CD4-positive, alpha-beta T cell treated with Interleukin-6 for 4 hours (primary cell): Measurements from ENCODE around the gene DTNBP1.

Experiments
- DNase-seq: peaks from one replicate; pipeline ENCODE4 v3.0.0-alpha.2; 2020; ENCODE audit warnings: mixed read lengths

Gene DTNBP1

DNA sequence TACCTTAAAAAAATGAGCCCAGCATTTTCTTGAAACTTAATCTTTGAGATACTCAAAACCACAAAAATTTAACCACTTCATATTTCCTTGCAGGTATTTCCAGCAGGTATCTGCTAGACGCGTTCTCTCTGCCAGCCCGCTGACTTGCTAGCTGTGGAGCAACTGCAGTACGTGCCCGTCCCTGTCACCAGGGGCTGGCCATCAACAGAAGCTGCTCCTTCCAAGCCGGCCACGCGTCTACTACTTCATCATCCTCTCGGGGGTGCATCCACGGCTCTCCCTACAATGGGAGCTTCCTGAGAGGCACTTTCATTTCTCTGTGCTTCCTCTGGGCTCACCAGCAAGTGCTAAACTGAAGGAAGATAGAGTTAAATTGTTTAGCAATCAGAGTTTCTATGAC, 132.4 kb downstream of the DTNBP1 start:
- no peak for DNase-seq

DNA sequence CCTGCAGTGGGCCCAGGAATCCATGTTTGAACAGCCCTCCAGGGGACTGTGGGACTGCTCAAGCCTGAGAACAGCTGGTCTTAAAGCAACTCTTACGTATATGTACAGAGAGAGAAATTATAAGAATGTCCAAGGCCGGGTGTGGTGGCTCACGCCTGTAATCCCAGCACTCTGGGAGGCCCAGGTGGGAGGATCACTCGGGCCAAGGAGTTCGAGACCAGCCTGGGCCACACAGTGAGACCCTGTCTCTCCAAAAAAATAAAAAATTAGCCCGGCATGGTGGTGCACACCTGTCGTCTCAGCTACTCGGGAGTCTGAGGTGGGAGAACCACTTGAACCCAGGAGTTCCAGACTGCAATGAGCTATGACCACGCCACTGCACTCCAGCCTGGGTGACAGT, 134.0 kb downstream of the DTNBP1 start:
- no peak for DNase-seq

DNA sequence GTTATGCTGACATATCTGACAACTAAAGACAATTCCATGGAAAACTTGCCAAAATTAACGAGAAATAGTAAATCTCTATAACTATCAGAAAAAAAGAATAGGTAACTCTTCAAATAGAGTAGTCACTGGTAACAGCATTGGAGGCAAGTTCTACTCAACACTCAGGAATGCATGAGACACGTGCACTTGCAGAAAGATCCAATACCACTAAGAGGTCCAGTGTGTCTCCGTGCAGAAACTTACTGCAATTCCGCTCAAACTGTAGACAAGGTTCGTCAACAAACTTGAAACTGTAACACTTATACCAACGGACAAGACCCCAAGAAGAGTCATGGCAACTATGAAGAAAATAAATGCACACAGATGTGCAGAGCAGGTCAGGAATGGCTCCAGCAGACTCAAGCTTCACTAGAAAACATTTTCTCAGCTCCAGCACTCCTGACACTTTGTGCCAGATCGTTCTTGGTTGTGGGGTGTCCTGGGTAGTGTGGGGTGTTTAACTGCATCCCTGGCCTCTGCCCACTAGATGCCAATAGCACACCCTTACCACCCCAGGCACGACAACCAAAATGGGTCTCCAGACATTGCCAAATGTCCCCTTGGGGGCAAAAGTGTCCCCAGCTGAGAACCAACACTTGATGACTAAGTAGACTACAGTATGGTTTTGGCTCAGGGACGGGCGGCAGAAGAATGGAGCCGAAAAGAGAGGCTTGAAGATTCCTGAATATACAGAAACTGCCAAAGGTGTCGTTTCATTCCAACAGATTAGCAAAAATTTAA, 134.8 kb downstream of the DTNBP1 start:
- DNase-seq, result no peak

DNA sequence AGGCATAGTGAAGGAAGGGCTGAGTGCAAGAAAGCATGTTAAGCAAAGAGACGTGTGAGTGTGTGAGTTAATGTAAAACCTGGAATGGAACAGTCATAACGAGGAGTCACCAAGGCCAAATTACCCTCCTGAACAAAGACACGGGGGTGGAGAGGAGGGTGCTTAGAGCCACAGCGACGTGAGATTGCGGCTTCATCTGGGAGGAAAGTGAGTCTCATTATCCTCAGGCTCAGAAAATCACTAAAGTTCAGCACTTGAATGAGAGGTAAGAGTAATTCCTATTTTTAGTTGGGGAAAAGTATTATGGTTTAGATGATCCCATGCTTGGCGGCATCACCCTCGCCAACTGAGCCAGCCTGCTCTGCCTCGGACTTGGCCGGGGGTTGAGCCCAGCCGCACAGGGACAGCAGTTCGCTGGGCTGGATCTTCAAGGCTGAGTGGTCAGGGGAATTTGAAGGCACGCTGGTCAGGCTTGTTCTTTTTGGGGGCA, 136.6 kb downstream of the DTNBP1 start:
- DNase-seq, result no peak

DNA sequence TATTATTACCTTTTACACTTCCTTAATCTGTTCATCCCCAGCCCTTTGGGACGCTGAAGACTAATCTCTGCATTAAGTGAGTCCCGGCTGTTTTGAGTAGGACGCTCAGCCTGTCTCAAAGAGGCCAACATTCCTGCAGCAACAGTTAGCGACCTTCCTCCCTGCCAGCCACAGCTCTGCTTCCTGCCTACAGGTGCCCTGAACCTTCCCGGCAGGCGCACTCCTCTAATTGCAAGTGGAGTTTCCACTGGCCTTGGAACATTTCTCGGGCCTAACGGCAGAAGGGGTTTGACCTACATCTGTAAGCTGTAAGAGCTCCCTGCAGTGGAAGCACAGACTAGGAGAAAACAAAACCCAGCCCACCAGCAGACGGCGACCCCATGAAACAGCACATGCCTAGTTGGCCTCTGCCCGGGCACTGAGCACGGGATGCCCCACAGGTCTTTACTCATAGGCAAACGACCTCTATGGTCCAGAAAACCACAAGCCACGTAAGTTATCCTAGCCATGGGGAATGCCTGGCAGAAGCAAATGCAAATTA, 137.9 kb downstream of the DTNBP1 start:
- DNase-seq, result no peak

DNA sequence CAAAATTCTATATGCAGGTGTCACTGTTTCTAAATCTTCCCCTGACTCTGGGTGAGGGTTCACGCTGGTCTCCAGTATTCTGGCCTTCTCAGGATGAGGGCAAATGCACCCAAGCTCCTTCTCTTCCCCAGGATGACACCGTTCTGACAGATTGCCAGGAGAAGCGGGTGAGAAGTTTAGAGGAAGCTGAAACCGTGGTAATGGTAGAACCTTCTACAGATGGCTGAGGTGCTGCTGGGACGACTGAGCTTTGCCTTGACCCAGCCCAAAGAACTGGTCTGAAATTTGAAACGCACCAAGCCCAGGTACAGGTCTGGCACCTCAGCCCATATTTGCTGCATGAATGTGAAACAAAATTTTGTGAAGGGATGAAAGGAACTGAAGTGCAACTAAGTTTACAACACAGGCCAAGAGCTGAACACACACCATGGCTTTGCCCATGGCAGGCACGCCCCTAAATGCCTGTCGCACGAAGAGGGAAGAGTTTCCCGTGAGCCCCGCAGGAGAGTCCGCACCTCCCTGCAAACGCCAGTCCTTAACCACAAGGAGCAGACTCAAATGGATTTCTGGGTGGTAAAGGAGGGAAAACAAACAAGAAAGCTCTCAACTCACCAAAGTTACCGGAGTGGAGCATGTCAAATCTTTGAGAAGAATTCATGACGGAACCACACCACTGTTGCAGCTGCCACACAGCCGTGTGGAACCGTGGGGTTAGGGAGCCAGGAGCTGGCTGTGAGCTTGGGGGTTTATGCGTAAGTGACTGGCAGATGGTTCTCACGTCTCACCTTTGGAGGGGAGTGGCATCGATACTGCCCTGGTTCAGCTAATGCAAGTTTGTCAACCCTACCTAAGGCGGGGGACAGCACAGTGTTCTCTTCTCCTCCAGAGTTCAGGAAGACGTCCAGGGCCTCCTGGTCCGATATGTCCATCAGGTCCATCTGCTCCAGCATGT, 138.9 kb downstream of the DTNBP1 start:
- DNase-seq, result no peak

DNA sequence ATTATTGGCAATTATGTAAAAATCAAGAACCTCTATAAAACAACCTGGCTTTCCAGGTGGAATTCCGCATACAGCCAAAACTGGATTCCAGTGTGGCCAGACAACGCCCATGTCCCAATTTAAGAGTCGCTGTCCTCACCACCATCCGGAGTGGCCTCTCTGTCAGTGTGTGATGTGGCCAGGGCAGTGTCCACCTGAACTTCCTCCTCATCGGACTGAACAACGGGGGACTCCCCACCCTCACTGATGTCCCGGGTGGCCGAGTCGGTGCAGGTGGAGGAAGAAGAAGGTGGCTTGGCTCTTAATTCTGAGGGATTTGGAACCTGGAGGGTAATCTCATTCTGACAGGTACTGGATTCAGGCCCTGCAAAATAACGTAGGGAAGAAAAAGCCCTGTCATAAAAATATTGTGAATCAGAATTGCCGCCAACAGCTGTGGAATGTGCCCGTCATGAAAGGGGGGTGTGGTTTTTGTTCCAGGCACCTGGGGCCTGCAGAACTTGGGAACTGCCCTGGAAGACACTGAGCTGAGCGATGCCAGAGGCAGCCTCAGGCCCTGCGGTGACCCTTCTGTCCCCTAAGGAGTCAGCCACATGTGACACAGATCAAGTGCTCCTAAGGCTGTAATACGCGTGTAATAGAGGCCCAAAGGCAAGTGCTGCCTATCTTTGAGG, 139.8 kb downstream of the DTNBP1 start:
- no peak for DNase-seq

DNA sequence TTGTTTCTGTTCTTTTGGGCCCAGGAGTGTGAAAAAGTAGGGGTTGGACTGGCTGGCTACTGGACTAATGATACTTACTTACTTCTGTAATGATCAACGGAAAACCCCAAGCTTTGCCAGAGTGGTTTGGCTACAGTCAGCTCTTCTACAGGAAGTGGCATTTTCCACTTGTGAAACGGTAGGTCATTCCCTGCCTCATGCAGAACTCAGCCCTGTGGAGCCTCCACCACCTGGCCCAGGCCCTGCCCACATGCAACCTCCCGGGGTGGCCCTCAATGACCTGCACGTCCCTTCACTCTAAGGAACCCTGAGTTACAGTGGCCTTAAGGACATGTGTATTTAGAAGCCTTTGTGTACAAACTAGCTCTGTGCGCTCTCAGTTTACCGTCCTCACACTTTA, 140.4 kb downstream of the DTNBP1 start:
- no peak for DNase-seq

DNA sequence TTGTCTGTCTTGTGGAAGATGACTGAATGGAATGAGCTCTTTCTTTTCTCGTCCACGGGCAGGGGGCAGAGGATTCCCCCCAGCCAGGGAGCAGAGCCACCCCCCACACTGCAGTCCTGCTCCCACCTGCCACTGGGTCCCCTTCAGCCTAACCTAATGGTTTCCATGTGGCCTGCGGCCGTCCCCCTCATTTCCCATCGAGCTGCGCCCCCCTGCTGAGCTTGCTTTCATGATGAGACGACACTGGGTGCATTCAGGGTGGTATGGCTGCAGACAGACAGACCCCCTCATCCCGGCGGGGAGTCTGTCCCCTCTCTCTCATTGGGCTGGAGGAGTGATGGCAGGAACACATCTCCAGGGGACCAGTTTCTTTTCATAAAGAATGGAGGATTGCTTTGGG, 140.8 kb downstream of the DTNBP1 start:
- DNase-seq, result no peak

DNA sequence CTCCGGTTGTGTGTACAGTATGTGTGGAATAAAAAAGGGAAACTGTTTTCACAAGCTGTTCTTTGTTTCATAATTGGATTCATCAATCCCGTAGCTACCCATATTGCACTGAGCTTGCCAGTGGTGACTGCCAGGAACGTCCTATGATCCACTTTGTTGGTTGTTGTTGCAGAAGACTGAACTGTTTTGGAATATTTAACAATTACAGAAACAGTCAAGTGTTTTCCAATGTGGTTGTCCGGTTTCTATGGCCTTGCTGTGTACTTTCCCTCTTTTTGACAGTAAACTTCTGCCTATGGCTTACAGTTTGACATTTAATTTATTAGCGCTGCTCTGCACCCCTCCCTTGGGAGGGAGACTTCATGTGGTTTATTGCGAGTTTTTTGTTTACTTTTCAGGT, 141.2 kb downstream of the DTNBP1 start:
- DNase-seq, result no peak

DNA sequence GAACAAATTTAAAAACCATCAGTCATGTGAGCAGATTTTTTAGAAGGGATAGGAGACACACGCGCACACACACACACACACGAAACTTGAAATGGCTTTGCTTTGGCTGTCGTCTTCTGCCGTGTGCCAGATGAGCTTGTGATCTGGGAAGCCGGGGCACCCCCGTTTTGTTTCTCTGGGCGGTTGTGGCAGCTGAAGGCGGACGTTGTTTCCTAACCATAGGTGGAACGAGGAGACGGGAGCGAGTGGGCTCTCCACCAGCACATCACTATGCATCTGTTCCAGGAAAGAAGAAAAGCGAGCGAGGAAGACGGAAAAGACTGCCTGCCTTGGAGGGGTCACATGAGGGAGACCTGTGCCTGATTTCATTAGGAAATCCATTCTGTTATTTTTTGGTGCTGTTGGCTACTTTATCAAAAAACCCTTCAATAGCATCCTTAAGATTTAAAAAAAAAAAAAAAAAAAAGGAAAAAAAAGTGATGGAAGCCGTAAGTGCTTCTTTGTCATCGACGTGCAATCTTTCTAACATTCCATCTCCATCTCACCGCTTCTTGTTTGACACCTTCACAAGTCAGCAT, 142.1 kb downstream of the DTNBP1 start:
- DNase-seq, result no peak

DNA sequence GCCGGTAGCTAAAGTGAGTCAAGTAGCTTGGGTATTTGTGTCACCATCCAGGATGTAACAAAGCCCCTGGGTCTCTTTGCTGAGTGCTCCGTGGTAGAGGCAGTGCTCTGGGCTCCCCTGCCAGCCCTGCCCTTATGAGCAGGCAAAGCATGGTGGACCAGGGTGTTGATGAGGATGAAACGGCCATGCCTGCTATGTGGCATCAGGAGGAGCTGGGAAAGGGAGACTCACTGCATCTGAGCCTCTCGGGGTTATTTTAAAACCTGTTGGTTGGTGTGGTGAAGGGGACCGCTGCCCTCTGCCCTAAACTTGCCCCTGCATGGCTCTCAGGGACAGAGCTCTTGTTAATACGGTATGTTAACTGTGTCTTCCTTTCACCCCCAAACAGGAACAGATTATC, 143.1 kb downstream of the DTNBP1 start:
- no peak for DNase-seq

DNA sequence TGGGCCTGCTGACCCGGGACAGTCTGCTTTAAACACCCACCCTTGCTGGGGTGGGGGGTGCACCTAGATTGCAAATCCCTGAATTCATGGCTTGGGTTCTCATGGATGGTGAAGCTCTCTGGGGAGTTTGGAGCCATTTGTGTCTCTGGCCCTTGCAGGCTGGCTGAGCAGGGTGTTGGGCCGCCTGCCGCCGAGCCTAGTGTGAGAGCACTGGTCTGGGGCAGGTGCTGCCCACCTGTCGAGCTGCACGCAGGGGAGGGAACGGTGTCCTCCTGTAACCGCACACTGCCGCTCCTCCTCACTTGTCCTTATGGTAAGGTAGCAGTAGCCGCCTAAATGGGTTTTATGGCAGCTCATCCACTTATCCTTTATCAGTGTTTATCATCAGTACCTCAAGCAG, 143.9 kb downstream of the DTNBP1 start:
- DNase-seq, result no peak

DNA sequence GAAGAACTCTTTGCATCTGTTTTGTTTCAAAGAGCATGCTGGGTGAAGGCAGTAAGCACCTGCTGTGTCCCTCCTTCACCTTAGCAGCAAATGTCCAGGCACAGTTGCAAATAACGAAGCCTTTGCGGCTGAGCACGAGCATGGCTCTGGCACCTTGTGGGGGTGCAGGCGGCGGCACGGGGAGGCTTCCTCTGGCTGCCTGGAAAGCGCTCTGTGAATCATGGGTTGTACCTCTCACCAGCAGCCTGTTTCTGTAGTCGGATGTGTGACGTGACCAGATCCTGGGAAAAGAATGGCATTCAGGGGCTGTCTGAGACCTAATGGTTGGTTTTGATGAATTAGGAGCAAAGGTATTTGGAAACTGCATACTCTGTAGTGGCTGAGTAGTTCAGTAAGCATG, 144.8 kb downstream of the DTNBP1 start:
- no peak for DNase-seq

DNA sequence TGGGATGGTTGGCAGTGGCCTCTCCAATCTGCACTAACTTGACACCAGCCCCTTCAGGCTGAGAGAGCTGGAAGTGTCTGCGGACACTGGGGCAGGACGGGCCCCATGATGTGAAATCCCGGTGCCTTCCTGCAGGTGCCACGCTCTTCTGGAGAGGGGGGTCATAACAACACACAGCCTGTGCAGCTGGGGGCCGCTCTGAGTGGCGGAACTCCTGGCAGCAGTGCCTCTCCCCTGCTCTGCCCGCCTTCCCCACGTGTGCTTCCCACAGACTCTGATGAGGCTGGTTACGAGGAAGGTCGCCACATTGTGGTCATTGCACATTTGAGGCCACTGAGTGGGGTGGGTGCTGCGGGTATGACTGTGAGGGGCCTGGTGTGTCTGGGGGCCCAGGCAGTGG, 145.2 kb downstream of the DTNBP1 start:
- DNase-seq, result no peak

DNA sequence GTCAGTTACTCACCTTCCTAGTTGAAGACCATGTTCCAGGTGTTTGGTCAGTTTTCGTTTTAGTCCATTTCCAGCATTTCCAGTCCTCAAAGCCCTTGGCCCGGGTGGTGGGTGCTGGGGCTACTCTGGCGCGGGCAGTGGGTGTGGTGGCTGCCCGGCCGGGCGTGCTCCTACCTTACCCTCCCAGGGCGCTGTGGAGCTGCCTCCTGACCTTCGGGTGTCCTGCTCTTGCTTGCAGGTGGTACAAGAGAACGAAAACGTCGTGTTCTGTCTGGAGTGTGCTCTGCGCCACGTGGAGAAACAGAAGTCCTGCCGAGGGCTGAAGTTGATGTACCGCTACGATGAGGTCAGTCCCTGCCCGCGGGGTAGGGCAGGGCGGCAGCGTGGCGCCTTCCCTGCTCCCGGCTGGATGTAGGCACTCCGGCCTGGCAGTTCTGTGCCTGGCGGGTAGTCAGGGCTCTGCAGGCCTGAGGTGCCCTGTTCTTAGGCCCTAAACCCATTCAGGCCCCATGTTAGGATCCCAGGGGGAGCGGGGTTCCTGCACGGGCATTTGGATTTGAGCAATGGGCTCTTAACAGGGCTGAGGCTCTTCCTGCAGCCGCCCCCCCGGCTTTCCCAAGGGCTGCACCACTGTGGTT, 145.8 kb downstream of the DTNBP1 start:
- DNase-seq, result no peak

DNA sequence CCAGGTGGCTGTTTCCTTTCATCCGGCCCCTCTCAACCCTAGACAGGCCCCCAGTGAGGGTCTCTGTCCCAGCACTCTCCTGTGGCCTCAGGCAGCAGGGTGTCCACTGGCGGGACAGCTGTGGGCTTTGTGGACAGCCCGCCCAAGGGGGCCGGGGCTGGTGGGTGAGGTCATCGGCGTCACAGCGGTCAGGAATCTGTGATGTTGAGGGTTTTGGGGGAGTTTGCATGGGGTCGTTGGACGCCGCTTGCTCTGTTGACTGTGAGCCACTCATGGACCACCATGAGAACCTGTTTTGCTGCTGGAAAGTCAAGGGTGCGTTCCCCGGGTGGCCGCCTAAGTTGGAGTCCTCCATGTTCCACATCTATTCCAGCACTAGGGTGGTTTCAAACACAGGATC, 146.4 kb downstream of the DTNBP1 start:
- no peak for DNase-seq

DNA sequence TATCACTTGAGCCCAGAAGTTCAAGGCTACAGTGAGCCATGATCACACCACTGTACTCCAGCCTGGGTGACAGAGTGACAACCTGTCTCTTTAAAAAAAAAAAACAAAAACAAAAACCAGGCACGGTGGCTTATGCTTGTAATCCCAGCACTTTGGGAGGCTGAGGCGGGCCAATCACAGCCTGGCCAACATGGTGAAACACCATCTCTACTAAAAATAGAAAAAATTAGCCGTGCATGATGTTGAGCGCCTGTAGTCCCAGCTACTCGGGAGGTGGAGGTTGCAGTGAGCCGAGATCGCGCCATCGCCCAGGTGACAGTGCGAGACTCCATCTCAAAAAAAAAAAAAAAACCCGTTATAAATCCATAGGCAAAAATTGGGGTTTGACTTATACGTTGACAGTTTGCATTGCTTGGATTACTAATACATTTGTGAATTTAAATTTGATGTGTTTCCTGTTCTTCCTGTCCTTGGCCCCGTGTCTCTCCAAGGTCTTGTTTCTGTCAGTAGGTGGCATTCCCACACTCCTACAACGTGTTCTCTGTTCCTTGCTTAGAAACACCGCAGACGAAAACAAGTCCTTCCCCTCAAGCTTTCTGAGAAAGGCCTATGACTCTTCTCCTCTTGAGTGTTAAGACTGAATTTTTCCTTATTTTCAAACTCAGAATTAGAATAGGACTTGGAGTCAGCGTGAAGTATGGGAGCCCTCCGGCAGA, 147.0 kb downstream of the DTNBP1 start:
- DNase-seq, result no peak

DNA sequence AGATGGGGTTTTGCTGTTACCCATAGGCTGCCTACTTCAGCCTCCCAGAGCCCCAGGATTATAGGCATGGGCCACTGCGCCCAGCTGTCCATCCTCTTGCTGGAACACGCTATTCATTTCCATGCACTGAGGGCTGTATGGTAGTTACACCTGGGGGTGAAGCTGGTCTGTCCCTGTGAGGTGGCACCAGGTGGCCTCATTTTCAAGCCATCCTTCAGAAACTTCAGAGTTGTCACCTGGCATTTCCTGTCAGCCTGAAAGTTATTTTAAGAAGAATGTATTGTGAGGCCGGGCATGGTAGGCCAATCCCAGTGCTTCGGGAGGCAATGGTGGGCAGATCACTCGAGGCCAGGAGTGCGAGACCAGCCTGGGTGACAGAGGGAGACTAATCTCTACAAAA, 147.6 kb downstream of the DTNBP1 start:
- no peak for DNase-seq

DNA sequence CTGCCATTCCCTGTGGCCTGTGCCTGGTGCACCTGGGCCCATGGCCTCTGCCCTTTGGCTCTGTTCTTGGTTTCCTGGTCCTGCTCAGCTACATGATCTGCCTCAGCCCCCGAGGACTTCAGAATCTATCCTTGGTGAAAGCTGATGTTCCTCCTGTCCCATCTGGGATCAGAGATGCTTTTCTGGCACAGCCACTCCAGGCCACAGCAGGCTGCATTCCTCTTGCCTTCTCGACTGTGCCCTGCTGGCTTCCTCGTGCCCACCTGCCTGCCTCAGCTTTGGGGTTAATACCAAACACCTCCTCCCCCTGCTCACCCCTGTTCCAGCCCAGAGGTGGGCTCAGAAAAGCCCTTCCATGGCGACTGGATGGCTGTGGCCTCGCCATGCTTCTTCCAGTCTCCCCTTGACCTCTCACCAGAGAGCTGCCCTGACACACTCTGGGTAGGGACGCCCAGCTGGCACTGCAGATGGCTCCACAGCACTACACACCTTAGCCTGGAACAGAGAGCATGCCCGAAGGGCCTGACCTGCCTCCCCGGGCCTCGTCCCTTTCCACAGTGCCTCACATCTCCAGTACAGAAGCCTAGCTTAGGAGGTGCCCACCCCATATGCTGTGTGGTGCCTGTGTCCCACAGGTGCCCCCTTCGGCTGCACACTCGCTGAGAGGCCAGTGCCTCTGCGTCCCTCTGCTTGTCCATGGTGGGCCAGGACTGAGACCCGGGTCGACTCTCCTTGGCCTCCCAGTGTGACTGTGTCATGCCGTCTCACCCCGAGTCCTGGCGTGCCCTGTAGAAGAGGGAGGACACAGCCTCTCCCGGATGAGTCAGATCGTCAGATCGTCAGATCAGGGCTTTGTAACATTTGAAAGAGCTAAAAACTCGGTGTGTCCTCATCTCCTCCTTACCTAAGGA, 148.8 kb downstream of the DTNBP1 start:
- DNase-seq, result no peak
